ENCODE results near the gene LDAH. TPM values are rescaled to one million over a fixed set of nuclear protein-coding genes. Genes with fewer than 3 reads are reported as not detected.

The LDAH gene
- total and polyA plus RNA-seq, 10 of the 15 experiments (the other 5 are each of a cell fraction or from before 2014, with no cell fraction given): 17.9 to 44.7 (median 30.0) TPM

DNA sequence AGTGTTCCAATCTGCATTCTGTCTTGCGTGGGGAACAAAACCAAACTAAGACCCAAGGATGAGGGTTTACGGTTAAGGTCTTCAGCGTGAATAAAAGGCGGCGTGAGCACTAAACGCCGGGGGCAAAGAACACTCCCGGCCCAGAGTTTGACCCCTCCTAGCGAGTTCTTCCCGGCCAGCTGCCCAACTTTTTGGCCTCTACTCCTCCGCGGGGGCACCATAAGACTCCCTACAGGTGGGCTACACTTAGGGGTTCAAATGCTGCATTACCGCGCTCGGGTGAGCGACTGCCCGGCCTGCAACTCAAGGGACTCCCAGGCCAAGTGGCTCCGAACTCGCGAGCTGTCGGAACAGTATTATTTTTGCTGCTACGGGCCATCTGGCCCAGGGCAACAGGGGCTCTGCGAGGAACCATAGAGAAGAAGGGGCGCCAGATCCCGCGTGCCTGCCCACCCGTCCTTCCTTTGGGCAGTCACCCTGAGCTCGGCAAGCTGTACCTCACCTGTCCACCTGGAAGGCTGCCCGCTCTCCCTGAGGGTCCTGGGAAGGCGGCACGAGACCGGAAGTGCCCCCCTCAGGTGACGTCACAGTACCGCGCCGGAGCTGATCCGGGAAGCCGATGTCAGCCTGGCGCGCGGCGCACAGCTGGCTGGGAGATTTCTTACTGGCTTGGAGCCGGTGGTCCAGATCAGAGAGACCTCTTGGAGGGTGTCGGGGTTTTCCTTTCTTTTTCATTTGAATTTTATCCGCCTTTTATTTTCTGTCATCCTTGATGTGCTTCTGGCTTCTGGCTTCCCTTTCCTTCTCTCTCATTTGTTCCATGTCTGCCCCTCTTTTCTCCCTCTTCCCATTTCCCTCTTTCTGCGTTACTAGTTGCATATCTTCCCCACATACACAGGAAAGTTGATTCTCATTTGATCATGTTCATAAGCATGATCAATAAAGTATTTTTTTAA, at the start of gene LDAH (continued):
- TF ChIP-seq, protein P1, sequence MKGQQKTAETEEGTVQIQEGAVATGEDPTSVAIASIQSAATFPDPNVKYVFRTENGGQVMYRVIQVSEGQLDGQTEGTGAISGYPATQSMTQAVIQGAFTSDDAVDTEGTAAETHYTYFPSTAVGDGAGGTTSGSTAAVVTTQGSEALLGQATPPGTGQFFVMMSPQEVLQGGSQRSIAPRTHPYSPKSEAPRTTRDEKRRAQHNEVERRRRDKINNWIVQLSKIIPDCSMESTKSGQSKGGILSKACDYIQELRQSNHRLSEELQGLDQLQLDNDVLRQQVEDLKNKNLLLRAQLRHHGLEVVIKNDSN (IDR thresholded peaks at IDR 0.05; ENCODE audit: borderline replicate concordance, extremely low read length, insufficient read depth, low read depth, low read length): peak; percentile 85
- TF ChIP-seq IRF4 (IDR thresholded peaks at IDR 0.05; ENCODE audit: low read depth, low read length): peak; percentile 46; the same call in 1 of the 2 replicates
- TF ChIP-seq MTA2 (IDR thresholded peaks at IDR 0.05; ENCODE audit: low read depth): 0 out of 2 replicates have a peak, but pooled peaks have one; percentile 16
- TF ChIP-seq, protein P2, sequence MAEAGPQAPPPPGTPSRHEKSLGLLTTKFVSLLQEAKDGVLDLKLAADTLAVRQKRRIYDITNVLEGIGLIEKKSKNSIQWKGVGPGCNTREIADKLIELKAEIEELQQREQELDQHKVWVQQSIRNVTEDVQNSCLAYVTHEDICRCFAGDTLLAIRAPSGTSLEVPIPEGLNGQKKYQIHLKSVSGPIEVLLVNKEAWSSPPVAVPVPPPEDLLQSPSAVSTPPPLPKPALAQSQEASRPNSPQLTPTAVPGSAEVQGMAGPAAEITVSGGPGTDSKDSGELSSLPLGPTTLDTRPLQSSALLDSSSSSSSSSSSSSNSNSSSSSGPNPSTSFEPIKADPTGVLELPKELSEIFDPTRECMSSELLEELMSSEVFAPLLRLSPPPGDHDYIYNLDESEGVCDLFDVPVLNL (IDR thresholded peaks at IDR 0.05; ENCODE audit: low read depth, low read length): no peak
- no peak for TF ChIP-seq STAT1 (conservative IDR thresholded peaks at IDR 0.05)
- TF ChIP-seq NR2C2 (IDR thresholded peaks at IDR 0.05; ENCODE audit: borderline replicate concordance, control insufficient read depth, insufficient read length, low read depth): no peak
- no peak for TF ChIP-seq SMARCA5 (IDR thresholded peaks at IDR 0.05)
- peak; percentile 91 for TF ChIP-seq POLR2AphosphoS5 (IDR thresholded peaks at IDR 0.05; ENCODE audit: low read length)
- no peak for TF ChIP-seq ZNF622 (IDR thresholded peaks at IDR 0.05)
- peak; percentile 57; the same call in 1 of the 2 replicates for TF ChIP-seq PML (IDR thresholded peaks at IDR 0.05; ENCODE audit: low read length)
- peak; percentile 30 for TF ChIP-seq MYC (IDR thresholded peaks at IDR 0.05; ENCODE audit: insufficient read depth, insufficient read length, insufficient replicate concordance, low read length, severe bottlenecking)
- TF ChIP-seq MEF2B (IDR thresholded peaks at IDR 0.05; ENCODE audit: partially characterized antibody, poor library complexity, severe bottlenecking): peak; percentile 36
- no peak for TF ChIP-seq SUZ12 (IDR thresholded peaks at IDR 0.05; ENCODE audit: unreplicated experiment)

Measured in GM12878 (cell line).